ENCODE results near the gene ABCG1. TPM values are rescaled to one million over a fixed set of nuclear protein-coding genes. Genes with fewer than 3 reads are reported as not detected.

Gene ABCG1
- total RNA-seq, 2 experiments from 2014 or later = 16.7 to 17.3 TPM

- no peaks in the 10 kb centered on the region for H3K36me3 ChIP-seq (ENCODE audit: insufficient read depth, low read length)
- no peak overlapping the region for H3K27ac ChIP-seq (ENCODE audit: low read depth, low read length, poor library complexity, severe bottlenecking)
- POLR2A ChIA-PET = no interaction called here
- CTCF ChIA-PET (ENCODE audit: unreplicated experiment) = no interaction called here
- TF ChIP-seq EZH2phosphoT487 (IDR thresholded peaks at IDR 0.05; ENCODE audit: borderline replicate concordance, low read depth, low read length) (no peak), CTCF (conservative IDR thresholded peaks at IDR 0.05; ENCODE audit: low read length) (no peak)
- H3K79me2 ChIP-seq (ENCODE audit: insufficient read depth, low read depth, low read length) = no peaks in the 10 kb centered on the region
- no TSS peak for BruUV-seq (replicated peaks)
- no peak for DNase-seq (ENCODE audit: low spot score)
- intact Hi-C loops (cut with micrococcal nuclease; ENCODE audit: unreplicated experiment) = loop anchor here (5.0 kb wide), 1 partner anchor 159 kb away; no protein-coding TSS in a partner anchor
- no peak overlapping the region for H3K4me2 ChIP-seq (ENCODE audit: low read length)
- H3K4me1 ChIP-seq (ENCODE audit: insufficient read depth, low read length, poor library complexity, severe bottlenecking) = peaks cover 15% of the 10 kb centered on the region
- no peaks in the 10 kb centered on the region for H4K20me1 ChIP-seq (ENCODE audit: insufficient read depth, low read length)
- H2AFZ ChIP-seq (ENCODE audit: low read length) = no peak overlapping the region
- no peak overlapping the region for H3K4me3 ChIP-seq (ENCODE audit: low read depth, low read length, poor library complexity, severe bottlenecking)
- no peaks in the 10 kb centered on the region for H3K9me3 ChIP-seq (ENCODE audit: low read length)
- no peaks in the 10 kb centered on the region for H3K9me2 ChIP-seq (ENCODE audit: insufficient read depth, low read length)
Observed at GRCh38 chr21:42306366-42307035, 87.6 kb downstream of the ABCG1 start.

- peaks cover 15% of the 10 kb centered on the region for H3K4me1 ChIP-seq (ENCODE audit: insufficient read depth, low read length, poor library complexity, severe bottlenecking)
- no peak overlapping the region for H2AFZ ChIP-seq (ENCODE audit: low read length)
- TF ChIP-seq CTCF (conservative IDR thresholded peaks at IDR 0.05; ENCODE audit: low read length) (no peak), EZH2phosphoT487 (IDR thresholded peaks at IDR 0.05; ENCODE audit: borderline replicate concordance, low read depth, low read length) (no peak)
- CTCF ChIA-PET (ENCODE audit: unreplicated experiment) = no interaction called here
- POLR2A ChIA-PET = no interaction called here
- H3K9me3 ChIP-seq (ENCODE audit: low read length) = no peaks in the 10 kb centered on the region
- no peaks in the 10 kb centered on the region for H4K20me1 ChIP-seq (ENCODE audit: insufficient read depth, low read length)
- BruUV-seq (replicated peaks) = no TSS peak
- no peak for DNase-seq (ENCODE audit: low spot score)
- H3K27ac ChIP-seq (ENCODE audit: low read depth, low read length, poor library complexity, severe bottlenecking) = no peak overlapping the region
- intact Hi-C loops (cut with micrococcal nuclease; ENCODE audit: unreplicated experiment) = loop anchor here (5.0 kb wide), 1 partner anchor 160 kb away; no protein-coding TSS in a partner anchor
- H3K9me2 ChIP-seq (ENCODE audit: insufficient read depth, low read length) = no peaks in the 10 kb centered on the region
- H3K4me2 ChIP-seq (ENCODE audit: low read length) = no peak overlapping the region
- no peak overlapping the region for H3K4me3 ChIP-seq (ENCODE audit: low read depth, low read length, poor library complexity, severe bottlenecking)
- no peaks in the 10 kb centered on the region for H3K36me3 ChIP-seq (ENCODE audit: insufficient read depth, low read length)
- no peaks in the 10 kb centered on the region for H3K79me2 ChIP-seq (ENCODE audit: insufficient read depth, low read depth, low read length)
Observed at GRCh38 chr21:42307106-42307505, 88.2 kb downstream of the ABCG1 start.

- Histone ChIP-seq H3K79me2 (ENCODE audit: insufficient read depth, low read depth, low read length) (no peaks in the 10 kb centered on the region), H4K20me1 (ENCODE audit: insufficient read depth, low read length) (no peaks in the 10 kb centered on the region), H3K4me1 (ENCODE audit: insufficient read depth, low read length, poor library complexity, severe bottlenecking) (peaks cover 15% of the 10 kb centered on the region), H3K4me3 (ENCODE audit: low read depth, low read length, poor library complexity, severe bottlenecking) (no peak overlapping the region), H2AFZ (ENCODE audit: low read length) (no peak overlapping the region), H3K36me3 (ENCODE audit: insufficient read depth, low read length) (no peaks in the 10 kb centered on the region), H3K4me2 (ENCODE audit: low read length) (no peak overlapping the region), H3K9me3 (ENCODE audit: low read length) (no peaks in the 10 kb centered on the region), H3K9me2 (ENCODE audit: insufficient read depth, low read length) (no peaks in the 10 kb centered on the region), H3K27ac (ENCODE audit: low read depth, low read length, poor library complexity, severe bottlenecking) (no peak overlapping the region)
- no TSS peak for BruUV-seq (replicated peaks)
- no peak for TF ChIP-seq EZH2phosphoT487 (IDR thresholded peaks at IDR 0.05; ENCODE audit: borderline replicate concordance, low read depth, low read length)
- TF ChIP-seq CTCF (conservative IDR thresholded peaks at IDR 0.05; ENCODE audit: low read length) = no peak
- ChIA-PET CTCF (ENCODE audit: unreplicated experiment) (interaction anchor here (0.6 kb wide), 1 partner anchor 228 kb away, joined by 3 read pairs; no protein-coding TSS in a partner anchor), POLR2A (no interaction called here)
- intact Hi-C loops (cut with micrococcal nuclease; ENCODE audit: unreplicated experiment) = loop anchor here (2.0 to 5.0 kb wide), 4 partner anchors 72 to 228 kb away; no protein-coding TSS in a partner anchor
- no peak for DNase-seq (ENCODE audit: low spot score)
Observed at GRCh38 chr21:42308161-42308913, 89.4 kb downstream of the ABCG1 start.
